HG03442 (cell line): ENCODE results near the gene LENG8.
"Not testable (repeated sequence)": the region's sequence is repeated elsewhere in the genome, so short reads cannot be mapped to it uniquely, and the experiment has no call there.

ENCODE experiments used
- ATAC-seq: cut with Tn5 transposase; IDR thresholded peaks from one replicate; pipeline ENCODE4 v1.9.1; 2021; ENCODE audit warnings: mild to moderate bottlenecking, moderate library complexity; ENCODE audit not compliant: unreplicated experiment

Gene LENG8

GRCh38 chr19:54509200-54509940 is 60.4 kb downstream of the LENG8 start:
- not testable (repeated sequence) for ATAC-seq
